Measurements from ENCODE around the gene LMAN1L. TPM values are rescaled to one million over a fixed set of nuclear protein-coding genes. Genes with fewer than 3 reads are reported as not detected.
A peak's percentile ranks its signal among the peaks of the same experiment; 100 is the strongest.

LMAN1L gene
- total RNA-seq, 4 donors from 2014 or later, result 0.42 TPM; not detected in 3

DNA sequence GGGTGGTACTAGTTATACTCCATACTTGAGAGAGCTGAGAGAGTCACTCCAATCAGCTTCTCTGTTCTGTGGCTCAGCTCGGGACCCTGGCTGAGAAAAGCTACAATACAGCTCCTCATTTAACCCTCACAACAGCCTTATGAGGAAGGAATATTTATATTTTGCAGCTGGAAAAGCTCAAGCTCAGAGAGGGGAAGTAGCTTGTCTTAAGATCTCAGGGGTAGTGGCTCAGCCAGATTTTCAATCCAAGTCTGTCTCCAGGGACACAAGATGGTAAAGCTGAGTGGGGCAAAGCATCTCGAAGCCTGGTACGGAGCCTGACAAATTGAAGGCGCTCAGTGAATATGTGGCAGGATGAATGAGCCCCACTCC, 45.7 kb downstream of the LMAN1L start:
- Histone ChIP-seq H3K27me3 (no peaks in the 10 kb centered on the region), H3K4me1 (peaks cover 0 to 42% (median 24%) of the 10 kb centered on the region in 4 donors), H3K36me3 (peaks cover 0 to 13% (median 6%) of the 10 kb centered on the region in 3 donors), H3K9me3 (no peaks in the 10 kb centered on the region), H3K4me3 (no peak overlapping the region), H3K27ac (peak overlapping the region in 2 of 4 donors; percentile 36 to 50)
- WGBS, 2 donors, result 65 to 66% methylated on average over 4 of the region's 4 CpGs
- DNase-seq (ENCODE audit: low spot score in 2 of 2), result no peak
- TF ChIP-seq, protein P1, sequence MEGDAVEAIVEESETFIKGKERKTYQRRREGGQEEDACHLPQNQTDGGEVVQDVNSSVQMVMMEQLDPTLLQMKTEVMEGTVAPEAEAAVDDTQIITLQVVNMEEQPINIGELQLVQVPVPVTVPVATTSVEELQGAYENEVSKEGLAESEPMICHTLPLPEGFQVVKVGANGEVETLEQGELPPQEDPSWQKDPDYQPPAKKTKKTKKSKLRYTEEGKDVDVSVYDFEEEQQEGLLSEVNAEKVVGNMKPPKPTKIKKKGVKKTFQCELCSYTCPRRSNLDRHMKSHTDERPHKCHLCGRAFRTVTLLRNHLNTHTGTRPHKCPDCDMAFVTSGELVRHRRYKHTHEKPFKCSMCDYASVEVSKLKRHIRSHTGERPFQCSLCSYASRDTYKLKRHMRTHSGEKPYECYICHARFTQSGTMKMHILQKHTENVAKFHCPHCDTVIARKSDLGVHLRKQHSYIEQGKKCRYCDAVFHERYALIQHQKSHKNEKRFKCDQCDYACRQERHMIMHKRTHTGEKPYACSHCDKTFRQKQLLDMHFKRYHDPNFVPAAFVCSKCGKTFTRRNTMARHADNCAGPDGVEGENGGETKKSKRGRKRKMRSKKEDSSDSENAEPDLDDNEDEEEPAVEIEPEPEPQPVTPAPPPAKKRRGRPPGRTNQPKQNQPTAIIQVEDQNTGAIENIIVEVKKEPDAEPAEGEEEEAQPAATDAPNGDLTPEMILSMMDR (IDR thresholded peaks at IDR 0.05), result no peak
- no peak for TF ChIP-seq POLR2A (IDR thresholded peaks at IDR 0.05)
- no peak for TF ChIP-seq EP300 (IDR thresholded peaks at IDR 0.05)

DNA sequence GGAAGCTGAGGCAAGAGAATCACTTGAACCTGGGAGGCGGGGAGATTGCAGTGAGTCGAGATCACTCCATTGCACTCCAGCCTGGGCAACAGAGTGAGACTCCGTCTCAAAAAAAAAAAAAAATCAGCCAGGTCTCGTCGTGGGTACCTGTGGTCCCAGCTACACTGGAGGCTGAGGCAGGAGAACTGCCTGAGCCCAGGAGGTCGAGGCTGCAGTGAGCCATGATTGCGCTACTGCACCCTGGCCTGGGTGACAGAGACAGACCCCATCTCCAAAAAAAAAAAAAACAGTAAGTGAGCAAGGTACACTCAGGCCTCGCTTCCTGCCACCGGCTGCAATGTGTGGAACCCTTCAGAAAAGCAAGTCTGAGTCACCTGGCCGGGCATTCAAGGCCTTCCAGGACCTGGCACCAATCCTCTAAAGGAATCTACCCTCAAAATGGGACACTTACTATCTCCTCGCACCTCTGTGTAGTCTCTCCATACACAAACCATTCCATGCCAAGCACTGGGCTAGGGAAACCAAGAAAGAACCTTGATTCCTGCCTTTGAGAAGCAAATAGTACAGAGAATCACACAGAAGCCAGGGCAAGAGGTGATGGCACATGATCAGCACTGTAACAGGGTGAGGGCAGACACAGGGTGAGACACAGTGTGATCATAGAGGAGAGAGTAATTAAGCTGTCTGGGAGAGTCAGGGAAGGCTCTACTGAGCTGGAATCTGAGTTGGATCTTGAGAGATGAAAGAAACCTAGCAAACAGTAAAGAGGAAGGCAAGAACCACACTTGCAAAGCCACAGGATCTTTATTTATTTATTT, 50.8 kb downstream of the LMAN1L start:
- peaks cover 0 to 55% (median 35%) of the 10 kb centered on the region in 4 donors for H3K4me1 ChIP-seq
- TF ChIP-seq EP300 (IDR thresholded peaks at IDR 0.05) (no peak), POLR2A (IDR thresholded peaks at IDR 0.05) (no peak)
- TF ChIP-seq, protein P1 (IDR thresholded peaks at IDR 0.05), result no peak
- WGBS, 2 donors, result 86 to 93% methylated on average over 11 of the region's 11 CpGs
- H3K27ac ChIP-seq, result no peak overlapping the region
- H3K4me3 ChIP-seq, result no peak overlapping the region
- H3K36me3 ChIP-seq, result peaks cover 0 to 12% (median 0%) of the 10 kb centered on the region in 3 donors
- H3K27me3 ChIP-seq, result no peaks in the 10 kb centered on the region
- no peak for DNase-seq (ENCODE audit: low spot score in 2 of 2)
- no peaks in the 10 kb centered on the region for H3K9me3 ChIP-seq

DNA sequence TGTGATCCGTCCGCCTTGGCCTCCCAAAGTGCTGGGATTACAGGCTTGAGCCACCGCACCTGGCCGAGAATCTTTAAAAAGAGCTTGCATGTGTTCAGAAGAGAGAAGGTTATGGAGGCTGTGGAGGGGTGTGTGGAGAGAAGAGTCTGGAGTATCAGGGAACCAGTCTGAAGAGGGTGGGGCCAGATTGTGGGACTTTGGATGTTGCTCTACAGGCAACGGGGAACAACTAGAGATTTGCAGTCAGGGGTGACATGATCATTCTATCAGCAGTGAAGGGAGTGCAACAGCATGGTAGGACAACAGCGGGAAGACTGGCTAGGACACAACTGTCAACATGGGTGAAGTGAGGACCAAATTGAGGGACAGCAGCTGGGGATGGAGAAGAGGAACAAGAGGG, 51.7 kb downstream of the LMAN1L start:
- H3K4me1 ChIP-seq, result peaks cover 0 to 55% (median 37%) of the 10 kb centered on the region in 4 donors
- TF ChIP-seq, protein P1 (IDR thresholded peaks at IDR 0.05), result no peak
- no peak for TF ChIP-seq EP300 (IDR thresholded peaks at IDR 0.05)
- 86 to 89% methylated on average over 6 of the region's 6 CpGs for WGBS, 2 donors
- H3K27ac ChIP-seq, result no peak overlapping the region
- no peaks in the 10 kb centered on the region for H3K27me3 ChIP-seq
- H3K9me3 ChIP-seq, result no peaks in the 10 kb centered on the region
- no peak for DNase-seq (ENCODE audit: low spot score in 2 of 2)
- peaks cover 0 to 12% (median 0%) of the 10 kb centered on the region in 3 donors for H3K36me3 ChIP-seq
- H3K4me3 ChIP-seq, result no peak overlapping the region

DNA sequence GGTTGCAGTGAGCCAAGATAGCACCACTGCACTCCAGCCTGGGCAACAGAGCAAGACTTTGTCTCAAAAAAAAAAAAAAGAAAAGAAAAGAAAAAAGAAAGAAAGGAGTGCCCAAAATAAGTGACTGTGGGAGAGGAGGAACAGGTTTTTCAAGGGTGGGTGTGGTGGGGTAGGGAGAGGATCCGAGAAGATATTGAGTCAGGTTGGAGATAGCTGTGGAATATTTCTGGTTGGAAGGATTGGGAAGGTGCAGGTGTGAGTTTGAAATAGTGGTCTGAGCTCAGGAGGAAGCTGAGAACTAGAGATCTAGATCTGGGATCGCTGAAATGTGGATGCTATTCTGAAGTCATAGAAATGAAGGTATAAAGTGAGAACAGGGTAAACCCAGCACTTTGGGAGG, 52.7 kb downstream of the LMAN1L start:
- Histone ChIP-seq H3K4me3 (no peak overlapping the region), H3K27me3 (no peaks in the 10 kb centered on the region), H3K4me1 (peaks cover 0 to 55% (median 43%) of the 10 kb centered on the region in 4 donors), H3K9me3 (no peaks in the 10 kb centered on the region), H3K36me3 (peaks cover 0 to 12% (median 0%) of the 10 kb centered on the region in 3 donors), H3K27ac (peak overlapping the region in 1 of 4 donors; percentile 43)
- TF ChIP-seq, protein P1 (IDR thresholded peaks at IDR 0.05), result no peak
- TF ChIP-seq POLR2A (IDR thresholded peaks at IDR 0.05), result no peak
- no peak for TF ChIP-seq EP300 (IDR thresholded peaks at IDR 0.05)
- WGBS, 2 donors, result 88% methylated on average over 2 of the region's 2 CpGs
- DNase-seq (ENCODE audit: low spot score in 2 of 2), result no peak

DNA sequence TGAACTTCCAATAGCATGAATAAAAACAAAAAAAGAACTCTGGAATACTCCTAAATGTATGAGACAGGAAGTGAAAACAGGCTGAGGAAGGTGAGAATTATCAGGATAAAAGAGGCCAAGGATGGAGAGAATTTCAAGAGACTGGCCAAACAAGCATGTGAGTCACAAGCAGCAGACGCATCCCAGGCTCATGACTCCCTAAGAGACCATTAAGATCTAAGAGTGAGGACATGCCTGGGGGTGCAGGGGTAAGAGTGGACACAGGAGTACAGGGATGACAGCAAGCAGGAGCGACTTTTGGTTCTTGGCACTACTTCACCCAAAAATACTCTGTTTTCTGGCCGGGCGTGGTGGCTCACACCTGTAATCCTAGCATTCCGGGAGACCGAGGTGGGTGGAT, 53.5 kb downstream of the LMAN1L start:
- no peak for DNase-seq (ENCODE audit: low spot score in 2 of 2)
- Histone ChIP-seq H3K4me1 (peaks cover 0 to 63% (median 50%) of the 10 kb centered on the region in 4 donors), H3K9me3 (no peaks in the 10 kb centered on the region), H3K4me3 (no peak overlapping the region), H3K27me3 (no peaks in the 10 kb centered on the region), H3K36me3 (peaks cover 0 to 12% (median 0%) of the 10 kb centered on the region in 3 donors), H3K27ac (peak overlapping the region in 1 of 4 donors; percentile 60)
- 81 to 82% methylated on average over 6 of the region's 6 CpGs for WGBS, 2 donors
- no peak for TF ChIP-seq EP300 (IDR thresholded peaks at IDR 0.05)
- TF ChIP-seq, protein P1 (IDR thresholded peaks at IDR 0.05), result no peak
- TF ChIP-seq POLR2A (IDR thresholded peaks at IDR 0.05), result no peak

All from tibial nerve (tissue), 4 donors.